GM12878 (cell line): ENCODE measurements around the gene LRBA. TPM values are rescaled to one million over a fixed set of nuclear protein-coding genes. Genes with fewer than 3 reads are reported as not detected.

Source experiments
- ATAC-seq: fragments of 200-7000 bp; cut with Tn5 transposase; 3 replicates; pipeline ENCODE4 v1.9.1; 2020; ENCODE audit warnings: mild to moderate bottlenecking, moderate library complexity
- BruUV-seq: library from RNA; stranded (reverse); fragments of 400-500 nt; replicated peaks from 2 replicates; lab custom pipeline; 2021; lab: Mats Ljungman, UMichigan
- CTCF ChIA-PET: fragments of 300-600 bp; sonication (Branson Sonifier 250); formaldehyde crosslinking; extraction: SDS; loops from one replicate; lab custom pipeline; 2021; ENCODE audit warnings: inconsistent platforms; lab: Yijun Ruan, JAX
- POLR2A ChIA-PET: fragments of 350-600 bp; formaldehyde crosslinking; extraction: SDS; loops from one replicate; lab custom pipeline; 2021; ENCODE audit warnings: inconsistent platforms; lab: Charles Lee
- RAD21 ChIA-PET: fragments of 300-600 bp; sonication (Branson Sonifier 250); formaldehyde crosslinking; loops from one replicate; lab custom pipeline; 2023; ENCODE audit warnings: antibody characterized with exemption; ENCODE audit not compliant: unreplicated experiment; lab: Charles Lee
- SMC1A ChIA-PET: fragments of 300-600 bp; sonication (Branson Sonifier 250); formaldehyde crosslinking; loops from one replicate; lab custom pipeline; 2023; ENCODE audit not compliant: unreplicated experiment, uncharacterized antibody; lab: Charles Lee
- DNase-seq: peaks from one replicate; pipeline ENCODE4 v3.0.0-alpha.2; 2011; ENCODE audit warnings: low read depth, low spot score
- FAIRE-seq: peaks from 3 replicates; lab custom pipeline; 2011; peaks lifted over from hg19 to GRCh38; lab: Jason Lieb, UNC
- H2AFZ ChIP-seq: 2 replicates; pipeline ENCODE4 v1.6.0; 2011; ENCODE audit warnings: low read depth, low read length, control low read depth; ENCODE audit not compliant: control insufficient read depth
- H3K27ac ChIP-seq: 2 replicates; pipeline ENCODE4 v1.5.1; 2011; ENCODE audit warnings: control low read depth; ENCODE audit not compliant: control insufficient read depth, insufficient read depth
- H3K27me3 ChIP-seq, 2 experiments: replicated peaks in 1 of 2; 2 replicates each; pipeline versions ENCODE4 v1.6.0 to v1.6.1; 2011; ENCODE audit warnings: low read length in 1 of 2; ENCODE audit not compliant: control insufficient read depth in 2 of 2, insufficient read depth in 2 of 2
- H3K36me3 ChIP-seq, 2 experiments: 2 replicates each; pipeline ENCODE4 v1.5.1; 2011; ENCODE audit warnings: low read length in 1 of 2; ENCODE audit not compliant: control insufficient read depth in 2 of 2, insufficient read depth in 2 of 2
- H3K4me1 ChIP-seq: 2 replicates; pipeline ENCODE4 v1.6.1; 2011; ENCODE audit warnings: mild to moderate bottlenecking, low read length, moderate library complexity, mixed read lengths; ENCODE audit not compliant: control insufficient read depth, insufficient read depth
- H3K4me2 ChIP-seq: 2 replicates; pipeline ENCODE4 v1.6.0; 2011; ENCODE audit warnings: control low read depth; ENCODE audit not compliant: control insufficient read depth, insufficient read depth
- H3K4me3 ChIP-seq: fragments of 200-600 bp; sonication (generic); 2 replicates; pipeline ENCODE4 v1.5.1; 2016
- H3K79me2 ChIP-seq: 2 replicates; pipeline ENCODE4 v1.6.0; 2011; ENCODE audit warnings: low read length; ENCODE audit not compliant: control insufficient read depth, insufficient read depth
- H3K9ac ChIP-seq: 2 replicates; pipeline ENCODE4 v1.8.0; 2011; ENCODE audit warnings: low read length, control low read depth, mixed read lengths; ENCODE audit not compliant: control insufficient read depth, insufficient read depth
- H3K9me3 ChIP-seq: replicated peaks from 3 replicates; pipeline ENCODE4 v1.5.1; 2011; ENCODE audit warnings: mild to moderate bottlenecking, low read length; ENCODE audit not compliant: control insufficient read depth, insufficient read depth
- H4K20me1 ChIP-seq: 2 replicates; pipeline ENCODE4 v1.6.0; 2011; ENCODE audit not compliant: control insufficient read depth, insufficient read depth
- GABPA ChIP-seq: IDR thresholded peaks from 2 replicates; pipeline ENCODE4 v1.6.1; 2014; ENCODE audit warnings: antibody characterized with exemption, low read depth, mild to moderate bottlenecking, inconsistent platforms
- IRF4 ChIP-seq: IDR thresholded peaks from 2 replicates; pipeline ENCODE4 v1.6.1; 2011; ENCODE audit warnings: low read depth, low read length
- JUNB ChIP-seq: IDR thresholded peaks from 2 replicates; pipeline ENCODE4 v1.6.1; 2016; ENCODE audit warnings: antibody characterized with exemption, mild to moderate bottlenecking
- NFIC ChIP-seq: IDR thresholded peaks from 2 replicates; pipeline ENCODE4 v1.6.1; 2012; ENCODE audit warnings: low read depth, mild to moderate bottlenecking, inconsistent platforms, low read length, moderate library complexity
- NR2F1 ChIP-seq: fragments of 450-650 bp; conservative IDR thresholded peaks from 2 replicates; pipeline ENCODE4 v1.6.1; 2017; ENCODE audit warnings: mild to moderate bottlenecking
- PKNOX1 ChIP-seq: fragments of 450-650 bp; IDR thresholded peaks from 2 replicates; pipeline ENCODE4 v1.6.1; 2016; ENCODE audit warnings: mild to moderate bottlenecking
- RB1 ChIP-seq: fragments of 450-650 bp; formaldehyde crosslinking; IDR thresholded peaks from 2 replicates; pipeline ENCODE4 v1.6.1; 2017; ENCODE audit warnings: mild to moderate bottlenecking, borderline replicate concordance
- RELA ChIP-seq: fragments of 450-650 bp; IDR thresholded peaks from 2 replicates; pipeline ENCODE4 v1.8.0; 2014; ENCODE audit warnings: borderline replicate concordance; ENCODE audit not compliant: partially characterized antibody
- RUNX3 ChIP-seq: IDR thresholded peaks from 2 replicates; pipeline ENCODE4 v1.6.1; 2012; ENCODE audit warnings: low read length, inconsistent platforms
- SPI1 ChIP-seq: IDR thresholded peaks from 2 replicates; pipeline ENCODE4 v1.6.1; 2011; ENCODE audit warnings: low read depth, mild to moderate bottlenecking, low read length, moderate library complexity, borderline replicate concordance; ENCODE audit not compliant: insufficient read depth
- STAT1 ChIP-seq: fragments of 450-650 bp; conservative IDR thresholded peaks from 2 replicates; pipeline ENCODE4 v1.6.1; 2014; ENCODE audit warnings: antibody characterized with exemption, mild to moderate bottlenecking
- WGBS: methylation state at CpG from one replicate; pipeline ENCODE4 v1.1.6; 2016; ENCODE audit warnings: low lambda C conversion rate; ENCODE audit not compliant: insufficient replicate concordance, insufficient coverage; ENCODE audit errors: missing lambda C conversion rate; 5-methylcytosine and 5-hydroxymethylcytosine counted together
- in situ Hi-C: fragments of 300-500 bp; cut with MboI; formaldehyde crosslinking; loops from 9 replicates; pipeline ENCODE4 v1.14.3; 2018; ENCODE audit warnings: mixed read lengths
- intact Hi-C: fragments of 100-400 bp; cut with micrococcal nuclease; formaldehyde crosslinking; loops from one replicate; pipeline ENCODE4 v1.14.2; 2022; ENCODE audit not compliant: unreplicated experiment
- polyA plus RNA-seq, 11 experiments: library from polyadenylated mRNA; depleted of rRNA in 4 of 11; unstranded in 6 of 11; stranded (reverse) in 5 of 11; fragments of >200 nt; fragmentation: Nextera tagmentation in 4 of 11; fragmentation: Illumina TruSeq in 1 of 11; extraction: Ambion mirVana in 4 of 11; extraction: Trizol in 1 of 11; gene quantifications; 1 replicate in 1 of 11; 2 replicates in 10 of 11; pipeline versions ENCODE4 v1.2.1 to v1.2.3, GENCODE V29; 2011 to 2016; ENCODE audit warnings: inconsistent platforms in 2 of 11, missing spikeins in 2 of 11, low read depth in 1 of 11
- total RNA-seq, 4 experiments: library from RNA; depleted of rRNA in 3 of 4; stranded (reverse); fragments of >200 nt in 3 of 4; fragmentation: Illumina TruSeq in 1 of 4; extraction: Trizol in 1 of 4; gene quantifications; 2 replicates each; pipeline versions ENCODE4 v1.2.1 to v1.2.3, GENCODE V29; 2013 to 2021

Gene LRBA
- total and polyA plus RNA-seq, 10 of the 15 experiments (the other 5 are each of a cell fraction or from before 2014, with no cell fraction given) = 20.3 to 93.4 (median 55.0) TPM

GRCh38 chr4:150950657-150951288 lies 64.3 kb downstream of the LRBA start:
- Histone ChIP-seq H3K4me1 (peaks cover 15% of the 10 kb centered on the region), H3K9me3 (no peaks in the 10 kb centered on the region; the same call in 1 of the 3 replicates), H3K27me3 (no peaks in the 10 kb centered on the region), H3K79me2 (peaks cover 28% of the 10 kb centered on the region), H3K27ac (peak overlapping the region; percentile 30), H2AFZ (no peak overlapping the region), H3K9ac (no peak overlapping the region), H3K36me3 (no peaks in the 10 kb centered on the region), H3K4me2 (no peak overlapping the region; the same call in 1 of the 2 replicates), H3K4me3 (peak overlapping the region; percentile 11; the same call in 1 of the 2 replicates), H4K20me1 (no peaks in the 10 kb centered on the region)
- in situ Hi-C loops (no loop called here), intact Hi-C loops (loop anchor here (1.0 kb wide), 1 partner anchor 10 kb away; no protein-coding TSS in a partner anchor)
- no TSS peak for BruUV-seq
- POLR2A ChIA-PET = interaction anchor here (0.5 to 1.6 kb wide), 6 partner anchors 8 to 39 kb away, joined by 3 to 8 read pairs (median 4); no protein-coding TSS in a partner anchor
- SMC1A ChIA-PET = interaction anchor here (0.6 to 4.7 kb wide), 10 partner anchors 8 to 88 kb away, joined by 3 to 30 read pairs (median 4); no protein-coding TSS in a partner anchor
- RAD21 ChIA-PET = interaction anchor here (0.5 to 1.8 kb wide), 8 partner anchors 8 to 151 kb away, joined by 3 to 8 read pairs (median 3); no protein-coding TSS in a partner anchor
- no peak for TF ChIP-seq IRF4
- peak; percentile 58 for TF ChIP-seq NR2F1
- TF ChIP-seq RUNX3 = peak; percentile 33; the same call in 1 of the 2 replicates
- DNase-seq (no peak), ATAC-seq (peak; percentile 91), FAIRE-seq (no peak)
- CTCF ChIA-PET = interaction anchor here (0.8 to 2.4 kb wide), 4 partner anchors 9 to 62 kb away, joined by 3 to 33 read pairs (median 3); no protein-coding TSS in a partner anchor
- 92% methylated on average over 2 of the region's 2 CpGs for WGBS

DNA sequence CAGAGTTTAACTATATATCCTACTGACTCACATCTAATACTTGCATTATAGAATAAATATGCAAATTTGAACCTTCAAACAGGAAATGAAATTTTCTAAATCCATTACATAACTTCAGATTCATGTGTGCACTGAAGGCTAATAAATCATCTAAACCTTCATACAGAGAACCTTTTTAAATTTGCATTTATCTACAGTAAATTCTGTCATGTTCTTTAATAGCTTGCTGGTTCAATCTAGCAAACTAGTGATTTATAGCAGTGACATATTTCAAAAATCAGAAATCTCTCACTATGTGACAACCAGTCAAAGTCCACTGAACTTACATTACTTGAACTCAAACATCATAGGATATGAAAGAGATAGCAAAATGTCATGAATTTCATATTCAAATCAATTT lies 65.1 kb downstream of the LRBA start:
- intact Hi-C loops = no loop called here
- no peaks in the 10 kb centered on the region; the same call in 1 of the 3 replicates for H3K9me3 ChIP-seq
- ChIA-PET POLR2A (interaction anchor here (0.6 kb wide), 1 partner anchor 800 kb away, joined by 3 read pairs; no protein-coding TSS in a partner anchor), SMC1A (interaction anchor here (0.6 to 4.7 kb wide), 5 partner anchors 11 to 63 kb away, joined by 4 to 30 read pairs (median 6); no protein-coding TSS in a partner anchor), RAD21 (interaction anchor here (0.5 to 1.8 kb wide), 3 partner anchors 12 to 82 kb away, joined by 3 to 8 read pairs (median 3); no protein-coding TSS in a partner anchor), CTCF (interaction anchor here (1.0 to 2.4 kb wide), 2 partner anchors 10 to 12 kb away, joined by 3 to 33 read pairs; no protein-coding TSS in a partner anchor)
- peaks cover 25% of the 10 kb centered on the region for H3K79me2 ChIP-seq
- H3K4me3 ChIP-seq = no peak overlapping the region
- in situ Hi-C loops = no loop called here
- no peak for FAIRE-seq
- ATAC-seq = peak; percentile 65
- TF ChIP-seq RELA (no peak), PKNOX1 (peak; percentile 68; the same call in 1 of the 2 replicates), JUNB (0 out of 2 replicates have a peak, but pooled peaks have one; percentile 23), NFIC (0 out of 2 replicates have a peak, but pooled peaks have one; percentile 12), STAT1 (no peak), SPI1 (no peak), RB1 (no peak), GABPA (no peak)
- DNase-seq = no peak
- peaks cover 19% of the 10 kb centered on the region for H3K4me1 ChIP-seq
- H3K27me3 ChIP-seq = no peaks in the 10 kb centered on the region
- BruUV-seq = no TSS peak
- no peak overlapping the region; the same call in 1 of the 2 replicates for H3K27ac ChIP-seq
- H3K4me2 ChIP-seq = no peak overlapping the region
- no peaks in the 10 kb centered on the region for H4K20me1 ChIP-seq
- H3K36me3 ChIP-seq = no peaks in the 10 kb centered on the region
- H3K9ac ChIP-seq = no peak overlapping the region
- H2AFZ ChIP-seq = no peak overlapping the region
